ENCODE data around the gene RAPGEF4.

The RAPGEF4 gene

GRCh38 chr2:173059971-173060461, 324.4 kb downstream of the RAPGEF4 start:
- no peak for DNase-seq (ENCODE audit: low read depth, low spot score)
- H3K36me3 ChIP-seq (ENCODE audit: insufficient read depth, low read length) = no peaks in the 10 kb centered on the region
- no peaks in the 10 kb centered on the region for H3K9me3 ChIP-seq (ENCODE audit: low read depth, low read length)
- H3K27ac ChIP-seq = peak overlapping the region; percentile 69
- TF ChIP-seq FOXP2 (optimal IDR thresholded peaks at IDR 0.05; ENCODE audit: control extremely low read depth, extremely low read length, insufficient read depth) (no peak), EZH2 (IDR thresholded peaks at IDR 0.05) (no peak), POLR2AphosphoS5 (IDR thresholded peaks at IDR 0.05; ENCODE audit: borderline replicate concordance, low read depth, low read length) (no peak)
- H3K4me3 ChIP-seq = peak overlapping the region; percentile 32
- H3K9ac ChIP-seq (ENCODE audit: insufficient read length) = peak overlapping the region; percentile 1

DNA sequence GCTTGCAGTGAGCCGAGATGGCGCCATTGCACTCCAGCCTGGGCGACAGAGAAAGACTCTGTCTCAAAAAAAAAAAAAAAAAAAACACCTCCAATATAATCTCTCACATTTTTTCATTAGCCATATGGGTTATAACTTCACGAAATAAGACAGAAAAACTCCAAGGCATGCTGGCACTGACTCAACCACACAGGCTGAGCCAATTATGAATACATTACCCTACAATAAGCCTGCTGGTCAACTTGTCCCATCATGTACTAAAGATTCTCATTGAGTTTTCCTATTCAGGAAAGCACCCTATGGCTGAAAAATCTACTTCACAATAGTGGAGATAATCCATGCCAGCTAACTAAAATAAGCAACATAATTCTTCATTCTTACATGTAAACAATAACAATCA, 327.2 kb downstream of the RAPGEF4 start:
- no peak for TF ChIP-seq FOXP2 (optimal IDR thresholded peaks at IDR 0.05; ENCODE audit: control extremely low read depth, extremely low read length, insufficient read depth)
- no peak for TF ChIP-seq POLR2AphosphoS5 (IDR thresholded peaks at IDR 0.05; ENCODE audit: borderline replicate concordance, low read depth, low read length)
- no peak for TF ChIP-seq EZH2 (IDR thresholded peaks at IDR 0.05)

DNA sequence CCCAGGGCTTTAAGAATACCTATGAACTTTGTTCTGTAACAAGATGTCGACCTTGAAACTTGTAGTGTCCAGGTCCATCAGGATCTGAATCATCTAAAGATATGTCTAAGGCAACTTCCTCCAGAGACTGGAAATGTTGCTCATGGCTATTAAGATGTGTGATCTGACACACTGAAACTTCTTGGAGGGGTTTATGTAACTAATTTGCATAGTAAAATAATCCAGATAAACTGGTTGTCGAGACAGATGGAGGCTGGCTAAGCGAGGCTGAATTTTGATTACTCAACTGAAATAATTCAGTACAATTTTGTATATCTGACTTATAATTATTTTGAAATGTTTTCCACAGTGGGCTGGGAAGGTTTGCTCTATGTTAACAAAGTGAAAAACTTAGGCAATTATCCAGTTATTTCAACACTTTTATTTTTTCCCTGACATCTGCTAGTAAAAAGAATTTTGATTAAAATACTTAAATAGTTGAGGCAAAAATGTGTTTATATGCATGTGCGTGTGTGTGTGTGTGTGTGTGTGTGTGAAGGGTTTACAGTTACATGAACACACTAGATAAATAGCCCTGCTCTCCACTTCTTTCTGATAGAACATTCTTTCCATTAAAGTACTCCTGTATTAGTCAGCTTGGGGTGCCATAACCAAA, 328.6 kb downstream of the RAPGEF4 start:
- no peaks in the 10 kb centered on the region for H3K9me3 ChIP-seq (ENCODE audit: low read depth, low read length)
- no peak overlapping the region for H3K4me3 ChIP-seq
- no peak overlapping the region for H3K27ac ChIP-seq
- no peaks in the 10 kb centered on the region for H3K36me3 ChIP-seq (ENCODE audit: insufficient read depth, low read length)
- no peak overlapping the region for H3K9ac ChIP-seq (ENCODE audit: insufficient read length)
- no peak for TF ChIP-seq POLR2AphosphoS5 (IDR thresholded peaks at IDR 0.05; ENCODE audit: borderline replicate concordance, low read depth, low read length)
- no peak for TF ChIP-seq FOXP2 (optimal IDR thresholded peaks at IDR 0.05; ENCODE audit: control extremely low read depth, extremely low read length, insufficient read depth)
- no peak for TF ChIP-seq EZH2 (IDR thresholded peaks at IDR 0.05)
- no peak for DNase-seq (ENCODE audit: low read depth, low spot score)

More for the DNA sequence above, 327.2 kb downstream of the RAPGEF4 start:
- H3K27ac ChIP-seq = no peak overlapping the region
- no peak overlapping the region for H3K9ac ChIP-seq (ENCODE audit: insufficient read length)
- no peak overlapping the region for H3K4me3 ChIP-seq
- DNase-seq (ENCODE audit: low read depth, low spot score) = no peak
- H3K9me3 ChIP-seq (ENCODE audit: low read depth, low read length) = no peaks in the 10 kb centered on the region
- no peaks in the 10 kb centered on the region for H3K36me3 ChIP-seq (ENCODE audit: insufficient read depth, low read length)

- no peaks in the 10 kb centered on the region for H3K9me3 ChIP-seq (ENCODE audit: low read depth, low read length)
- no peak overlapping the region for H3K4me3 ChIP-seq
- H3K27ac ChIP-seq = no peak overlapping the region
- TF ChIP-seq FOXP2 (optimal IDR thresholded peaks at IDR 0.05; ENCODE audit: control extremely low read depth, extremely low read length, insufficient read depth) = no peak
- no peak for TF ChIP-seq EZH2 (IDR thresholded peaks at IDR 0.05)
- H3K36me3 ChIP-seq (ENCODE audit: insufficient read depth, low read length) = no peaks in the 10 kb centered on the region
- H3K9ac ChIP-seq (ENCODE audit: insufficient read length) = no peak overlapping the region
- no peak for DNase-seq (ENCODE audit: low read depth, low spot score)
Observed at GRCh38 chr2:173066887-173067676, 331.4 kb downstream of the RAPGEF4 start.

GRCh38 chr2:173075056-173075780, 339.6 kb downstream of the RAPGEF4 start:
- Histone ChIP-seq H3K27ac (peak overlapping the region; percentile 74; the same call in 1 of the 2 replicates), H3K4me3 (peak overlapping the region; percentile 95), H3K9me3 (ENCODE audit: low read depth, low read length) (no peaks in the 10 kb centered on the region), H3K36me3 (ENCODE audit: insufficient read depth, low read length) (0 out of 2 replicates have a peak, but pooled peaks cover 2% of the 10 kb centered on the region), H3K9ac (ENCODE audit: insufficient read length) (peak overlapping the region; percentile 92)
- TF ChIP-seq EZH2 (IDR thresholded peaks at IDR 0.05) (no peak), FOXP2 (optimal IDR thresholded peaks at IDR 0.05; ENCODE audit: control extremely low read depth, extremely low read length, insufficient read depth) (no peak), POLR2AphosphoS5 (IDR thresholded peaks at IDR 0.05; ENCODE audit: borderline replicate concordance, low read depth, low read length) (no peak)
- no peak for DNase-seq (ENCODE audit: low read depth, low spot score)

DNA sequence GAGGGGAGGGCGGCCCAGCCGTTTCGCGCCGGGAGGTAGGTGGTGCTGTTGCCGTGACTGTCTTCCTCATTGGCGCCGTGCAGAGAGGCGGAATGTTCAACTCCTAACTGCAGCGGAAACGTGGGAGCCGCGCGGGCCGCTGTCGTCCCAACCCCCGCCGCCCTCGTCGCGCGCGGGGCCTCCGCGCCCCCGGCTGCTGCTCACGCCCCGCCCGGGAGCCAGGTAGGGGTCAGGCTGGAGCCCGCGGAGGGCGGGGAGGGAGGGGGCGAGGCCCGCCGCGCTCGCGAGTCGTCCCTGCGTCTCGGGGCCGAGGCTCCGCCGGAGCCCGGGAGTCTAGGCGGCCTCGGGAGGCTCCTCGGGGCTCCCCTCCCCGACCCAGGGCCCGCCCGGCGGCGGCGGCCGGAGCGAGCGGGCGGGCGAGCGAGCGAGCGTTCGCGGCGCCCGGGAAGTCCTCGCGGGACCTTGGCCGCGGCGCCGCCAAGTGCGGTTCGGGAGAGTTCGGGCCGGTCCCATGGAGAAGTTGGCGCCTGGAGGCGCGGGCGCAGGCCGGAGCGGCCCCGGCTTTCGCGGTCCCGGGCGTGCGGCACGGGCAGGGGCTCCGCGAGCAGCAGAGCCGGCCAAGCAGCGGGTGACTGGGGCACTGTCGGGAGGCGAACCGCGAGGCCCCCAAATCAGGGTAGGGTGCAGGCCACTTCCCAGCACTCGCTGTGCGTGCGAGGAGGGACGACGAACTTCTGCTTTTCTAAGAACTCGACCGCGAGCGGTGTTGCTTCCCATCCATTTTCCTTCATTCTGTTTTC, 340.3 kb downstream of the RAPGEF4 start, which contains the start of gene MAP3K20:
Gene MAP3K20, plus strand, starts transcription at position 66 of the 800 bp plus-strand sequence. CDS start 15,186 bp downstream, outside the sequence.
- TF ChIP-seq EZH2 (IDR thresholded peaks at IDR 0.05) (no peak), FOXP2 (optimal IDR thresholded peaks at IDR 0.05; ENCODE audit: control extremely low read depth, extremely low read length, insufficient read depth) (no peak), POLR2AphosphoS5 (IDR thresholded peaks at IDR 0.05; ENCODE audit: borderline replicate concordance, low read depth, low read length) (peak; percentile 57; the same call in 1 of the 2 replicates)
- Histone ChIP-seq H3K9ac (ENCODE audit: insufficient read length) (peak within 1 kb of the TSS; percentile 92), H3K27ac (peak within 1 kb of the TSS; percentile 74), H3K9me3 (ENCODE audit: low read depth, low read length) (no peaks in the 10 kb centered on the region), H3K4me3 (peak within 1 kb of the TSS; percentile 95), H3K36me3 (ENCODE audit: insufficient read depth, low read length) (0 out of 2 replicates have a peak, but pooled peaks cover 3% of the 10 kb centered on the region)
- no peak for DNase-seq (ENCODE audit: low read depth, low spot score)

GRCh38 chr2:173076581-173077345, 341.1 kb downstream of the RAPGEF4 start:
- Histone ChIP-seq H3K9ac (ENCODE audit: insufficient read length) (peak overlapping the region; percentile 92), H3K9me3 (ENCODE audit: low read depth, low read length) (no peaks in the 10 kb centered on the region), H3K36me3 (ENCODE audit: insufficient read depth, low read length) (0 out of 2 replicates have a peak, but pooled peaks cover 3% of the 10 kb centered on the region), H3K27ac (peak overlapping the region; percentile 74; the same call in 1 of the 2 replicates), H3K4me3 (peak overlapping the region; percentile 95)
- TF ChIP-seq EZH2 (IDR thresholded peaks at IDR 0.05) = no peak
- TF ChIP-seq POLR2AphosphoS5 (IDR thresholded peaks at IDR 0.05; ENCODE audit: borderline replicate concordance, low read depth, low read length) = peak; percentile 36; the same call in 1 of the 2 replicates
- no peak for DNase-seq (ENCODE audit: low read depth, low spot score)

All from SK-N-MC (cell line).